Lower leg skin (tissue), 4 donors: Measurements from ENCODE around the gene PTPRN2. TPM values are rescaled to one million over a fixed set of nuclear protein-coding genes. Genes with fewer than 3 reads are reported as not detected.

Experiments
- DNase-seq, 2 donors: peaks; one replicate each; pipeline ENCODE4 v3.0.0-alpha.2; 2019; ENCODE audit warnings: low spot score in 2 of 2
- H3K4me3 ChIP-seq: fragments of 200-600 bp; sonication (generic); 2 replicates; pipeline ENCODE4 v1.5.1; 2017; ENCODE audit warnings: mild to moderate bottlenecking, low read depth; ENCODE audit not compliant: poor library complexity, severe bottlenecking
- CTCF ChIP-seq, 3 donors: fragments of 450-650 bp; IDR thresholded peaks; one replicate each; pipeline ENCODE4 v1.5.1; 2016; ENCODE audit warnings: antibody characterized with exemption in 3 of 3, mild to moderate bottlenecking in 3 of 3, moderate library complexity in 2 of 3
- POLR2A ChIP-seq, 2 donors: fragments of 450-650 bp; IDR thresholded peaks; one replicate each; pipeline ENCODE4 v1.6.1; 2016 to 2017; ENCODE audit warnings: antibody characterized with exemption in 2 of 2, mild to moderate bottlenecking in 1 of 2, moderate library complexity in 1 of 2
- WGBS, 2 donors: methylation state at CpG; one replicate each; pipeline ENCODE4 v1.1.5; 2018; 5-methylcytosine and 5-hydroxymethylcytosine counted together
- intact Hi-C: fragments of 100-400 bp; cut with DNase I; formaldehyde crosslinking; loops from one replicate; pipeline ENCODE4 v1.15.0; 2023; ENCODE audit warnings: low total_unique reads
- total RNA-seq, 4 donors: library from RNA; depleted of rRNA; stranded (reverse); fragments of >200 nt; gene quantifications; one replicate each; pipeline ENCODE4 v1.1.0, GENCODE V29; 2016

Gene PTPRN2
- total RNA-seq, 4 donors from 2014 or later = 0.11 to 1.6 (median 0.92) TPM

- no peak for DNase-seq
- no peak for TF ChIP-seq CTCF (IDR thresholded peaks at IDR 0.05)
- TF ChIP-seq POLR2A (IDR thresholded peaks at IDR 0.05) = no peak
- intact Hi-C loops = no loop called here
- H3K4me3 ChIP-seq = no peak overlapping the region
- 83 to 86% methylated on average over 29 of the region's 29 CpGs for WGBS, 2 donors
Observed at GRCh38 chr7:158074896-158075632, 512.6 kb downstream of the PTPRN2 start.

GRCh38 chr7:158073845-158074840, 513.5 kb downstream of the PTPRN2 start:
- TF ChIP-seq CTCF (IDR thresholded peaks at IDR 0.05) = no peak
- TF ChIP-seq POLR2A (IDR thresholded peaks at IDR 0.05) = no peak
- intact Hi-C loops = no loop called here
- no peak overlapping the region for H3K4me3 ChIP-seq
- DNase-seq = no peak
- WGBS, 2 donors = 56 to 58% methylated on average over 31 to 35 of the region's 35 CpGs

DNA sequence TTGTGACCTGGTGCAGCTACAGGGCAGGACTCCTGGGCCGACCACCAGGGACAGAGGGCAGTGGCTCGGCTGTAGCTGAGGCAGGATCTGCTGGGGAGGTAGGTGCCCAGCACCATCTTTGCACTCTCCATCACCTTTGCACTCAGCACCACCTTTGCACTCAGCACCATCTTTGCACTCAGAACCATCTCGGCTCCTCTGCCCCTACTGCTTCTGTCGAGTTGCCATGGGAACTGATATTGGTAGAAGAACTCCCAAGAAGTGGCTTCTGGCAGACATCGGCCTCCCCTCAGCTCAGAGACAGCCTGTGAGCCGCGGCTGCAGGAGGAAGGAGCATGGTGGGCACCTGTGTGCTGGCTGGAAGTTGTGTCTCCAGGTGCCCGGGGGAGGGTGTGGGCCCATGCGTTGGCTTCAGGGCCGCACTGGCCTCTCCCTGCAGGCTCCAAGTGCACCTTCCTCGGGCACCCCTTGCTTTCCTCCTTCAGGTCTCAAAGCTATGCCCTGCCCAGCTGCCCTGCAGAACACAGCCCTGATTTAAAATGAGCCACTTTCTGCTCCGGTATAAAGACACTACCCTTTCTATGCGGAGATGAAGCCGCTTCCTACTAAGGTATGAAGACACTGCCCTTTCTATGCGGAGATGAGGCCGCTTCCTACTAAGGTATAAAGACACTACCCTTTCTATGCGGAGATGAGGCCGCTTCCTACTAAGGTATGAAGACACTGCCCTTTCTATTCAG, 514.5 kb downstream of the PTPRN2 start:
- DNase-seq = no peak

DNA sequence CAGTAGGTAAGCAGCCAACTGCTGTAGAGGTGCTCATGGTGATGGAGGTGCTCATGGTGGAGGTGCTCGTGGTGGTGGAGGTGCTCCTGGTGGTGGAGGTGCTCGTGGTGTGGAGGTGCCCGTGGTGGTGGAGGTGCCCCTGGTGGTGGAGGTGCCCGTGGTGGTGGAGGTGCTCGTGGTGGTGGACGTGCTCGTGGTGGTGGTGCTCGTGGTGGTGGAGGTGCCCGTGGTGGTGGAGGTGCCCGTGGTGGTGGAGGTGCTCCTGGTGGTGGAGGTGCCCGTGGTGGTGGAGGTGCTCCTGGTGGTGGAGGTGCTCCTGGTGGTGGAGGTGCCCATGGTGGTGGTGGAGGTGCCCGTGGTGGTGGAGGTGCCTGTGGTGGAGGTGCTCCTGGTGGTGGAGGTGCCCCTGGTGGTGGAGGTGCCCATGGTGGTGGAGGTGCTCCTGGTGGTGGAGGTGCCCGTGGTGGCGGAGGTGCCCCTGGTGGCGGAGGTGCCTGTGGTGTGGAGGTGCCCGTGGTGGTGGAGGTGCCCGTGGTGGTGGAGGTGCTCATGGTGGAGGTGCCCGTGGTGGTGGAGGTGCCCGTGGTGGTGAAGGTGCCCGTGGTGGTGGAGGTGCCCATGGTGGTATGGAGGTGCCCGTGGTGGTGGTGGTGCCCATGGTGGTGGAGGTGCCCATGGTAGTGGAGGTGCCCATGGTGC, 517.3 kb downstream of the PTPRN2 start:
- DNase-seq = no peak
- TF ChIP-seq POLR2A (IDR thresholded peaks at IDR 0.05) = no peak
- TF ChIP-seq CTCF (IDR thresholded peaks at IDR 0.05) = no peak
- WGBS, 2 donors = 86 to 94% methylated on average over 21 of the region's 21 CpGs
- H3K4me3 ChIP-seq = no peak overlapping the region
- intact Hi-C loops = no loop called here

More for the DNA sequence above, 514.5 kb downstream of the PTPRN2 start:
- TF ChIP-seq CTCF (IDR thresholded peaks at IDR 0.05) (no peak), POLR2A (IDR thresholded peaks at IDR 0.05) (no peak)
- WGBS, 2 donors = 86 to 87% methylated on average over 15 to 18 of the region's 18 CpGs
- intact Hi-C loops = no loop called here
- H3K4me3 ChIP-seq = no peak overlapping the region

DNA sequence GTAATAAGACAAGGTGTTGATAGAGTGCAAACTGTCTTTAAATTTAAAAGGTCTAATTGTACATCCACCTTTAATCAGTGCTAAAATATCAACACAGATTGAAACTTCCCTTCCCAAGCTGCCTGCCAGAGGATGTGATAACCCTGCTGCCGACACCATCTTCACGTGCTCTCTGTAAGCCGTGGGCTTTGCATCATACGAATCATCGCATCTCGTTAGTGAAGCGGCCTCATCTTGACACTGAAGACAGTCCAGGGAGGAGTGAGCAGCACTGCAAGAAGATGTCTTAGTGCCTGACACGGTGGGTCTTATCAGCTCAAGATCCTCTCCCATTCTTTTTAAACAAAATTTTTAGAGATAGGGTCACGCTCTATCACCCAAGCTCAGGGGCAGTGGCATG, 518.8 kb downstream of the PTPRN2 start:
- DNase-seq = no peak
- TF ChIP-seq POLR2A (IDR thresholded peaks at IDR 0.05) (no peak), CTCF (IDR thresholded peaks at IDR 0.05) (no peak)
- no peak overlapping the region for H3K4me3 ChIP-seq
- intact Hi-C loops = no loop called here
- 88 to 89% methylated on average over 9 of the region's 9 CpGs for WGBS, 2 donors
